Muscle layer of colon (tissue), 2 donors: ENCODE results near the gene SULT4A1.

Source experiments
- H3K27ac ChIP-seq: one replicate; pipeline ENCODE4 v1.7.0; 2013; ENCODE audit warnings: low read depth, mild to moderate bottlenecking, low read length, moderate library complexity
- H3K27me3 ChIP-seq, 2 donors: one replicate each; pipeline ENCODE4 v1.7.0; 2013; ENCODE audit warnings: low read length in 2 of 2, mild to moderate bottlenecking in 2 of 2; ENCODE audit not compliant: insufficient read depth in 2 of 2, control insufficient read depth in 1 of 2
- H3K36me3 ChIP-seq: one replicate; pipeline ENCODE4 v1.7.0; 2013; ENCODE audit warnings: mild to moderate bottlenecking, low read length; ENCODE audit not compliant: insufficient read depth
- H3K4me1 ChIP-seq: one replicate; pipeline ENCODE4 v1.7.0; 2013; ENCODE audit warnings: mild to moderate bottlenecking, low read length; ENCODE audit not compliant: insufficient read depth
- H3K4me3 ChIP-seq, 2 donors: one replicate each; pipeline ENCODE4 v1.7.0; 2013; ENCODE audit warnings: low read length in 2 of 2, low read depth in 1 of 2, mild to moderate bottlenecking in 1 of 2, moderate library complexity in 1 of 2
- H3K9ac ChIP-seq: one replicate; pipeline ENCODE4 v1.7.0; 2013; ENCODE audit warnings: low read length
- H3K9me3 ChIP-seq: one replicate; pipeline ENCODE4 v1.7.0; 2013; ENCODE audit warnings: mild to moderate bottlenecking, low read length
- donor health status: abdominal sarcoma.
- donor health status: Adenocarcinoma of cecum.

Gene SULT4A1

DNA sequence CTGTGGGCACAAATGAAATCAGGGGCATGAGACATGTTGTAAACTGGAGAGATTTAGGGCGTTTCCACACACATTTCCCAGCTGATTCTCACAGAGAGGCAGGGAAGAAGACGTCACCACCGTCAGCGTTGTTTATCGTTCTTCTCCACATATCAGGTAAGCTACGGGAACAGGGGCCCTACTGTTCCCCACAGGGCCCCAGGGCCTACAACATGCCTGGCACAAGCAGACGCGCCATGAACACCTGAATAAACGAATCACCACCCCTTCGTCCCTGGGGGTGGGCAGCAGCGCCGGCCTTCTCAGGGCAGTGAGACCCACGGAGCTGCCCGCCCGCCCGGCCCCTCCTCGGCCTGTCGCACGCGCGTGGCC lies 50.5 kb downstream of the SULT4A1 start:
- H3K4me1 ChIP-seq: peaks cover 13% of the 10 kb centered on the region
- H3K9ac ChIP-seq: no peak overlapping the region
- peak overlapping the region; percentile 79 for H3K27ac ChIP-seq
- H3K4me3 ChIP-seq: peak overlapping the region; percentile 57 to 89
- H3K9me3 ChIP-seq: no peaks in the 10 kb centered on the region
- no peaks in the 10 kb centered on the region for H3K36me3 ChIP-seq
- no peaks in the 10 kb centered on the region for H3K27me3 ChIP-seq

GRCh38 chr22:43802897-43803495 lies 59.3 kb downstream of the SULT4A1 start:
- H3K4me3 ChIP-seq: no peak overlapping the region
- H3K27ac ChIP-seq: no peak overlapping the region
- H3K9ac ChIP-seq: no peak overlapping the region
- no peaks in the 10 kb centered on the region for H3K9me3 ChIP-seq
- H3K4me1 ChIP-seq: no peaks in the 10 kb centered on the region
- H3K27me3 ChIP-seq: no peaks in the 10 kb centered on the region
- H3K36me3 ChIP-seq: no peaks in the 10 kb centered on the region

- H3K4me1 ChIP-seq: no peaks in the 10 kb centered on the region
- H3K27ac ChIP-seq: no peak overlapping the region
- no peaks in the 10 kb centered on the region for H3K9me3 ChIP-seq
- H3K4me3 ChIP-seq: no peak overlapping the region
- no peaks in the 10 kb centered on the region for H3K36me3 ChIP-seq
- no peaks in the 10 kb centered on the region for H3K27me3 ChIP-seq
- no peak overlapping the region for H3K9ac ChIP-seq
These were observed 61.3 kb downstream of the SULT4A1 start for GRCh38 chr22:43800970-43801369.

GRCh38 chr22:43798492-43798891 lies 63.8 kb downstream of the SULT4A1 start:
- H3K9me3 ChIP-seq: no peaks in the 10 kb centered on the region
- H3K4me1 ChIP-seq: no peaks in the 10 kb centered on the region
- no peak overlapping the region for H3K4me3 ChIP-seq
- no peaks in the 10 kb centered on the region for H3K27me3 ChIP-seq
- no peak overlapping the region for H3K27ac ChIP-seq
- H3K36me3 ChIP-seq: no peaks in the 10 kb centered on the region
- no peak overlapping the region for H3K9ac ChIP-seq

- Histone ChIP-seq H3K9me3 (no peaks in the 10 kb centered on the region), H3K4me1 (no peaks in the 10 kb centered on the region), H3K9ac (no peak overlapping the region), H3K27ac (no peak overlapping the region), H3K36me3 (no peaks in the 10 kb centered on the region), H3K4me3 (no peak overlapping the region), H3K27me3 (no peaks in the 10 kb centered on the region)
These were observed 65.7 kb downstream of the SULT4A1 start for GRCh38 chr22:43796567-43796966.

- H3K4me3 ChIP-seq: no peak overlapping the region
- H3K27me3 ChIP-seq: no peaks in the 10 kb centered on the region
- H3K9me3 ChIP-seq: no peaks in the 10 kb centered on the region
- no peak overlapping the region for H3K9ac ChIP-seq
- no peaks in the 10 kb centered on the region for H3K4me1 ChIP-seq
- H3K36me3 ChIP-seq: no peaks in the 10 kb centered on the region
- no peak overlapping the region for H3K27ac ChIP-seq
These were observed 67.0 kb downstream of the SULT4A1 start for GRCh38 chr22:43795320-43795719.

DNA sequence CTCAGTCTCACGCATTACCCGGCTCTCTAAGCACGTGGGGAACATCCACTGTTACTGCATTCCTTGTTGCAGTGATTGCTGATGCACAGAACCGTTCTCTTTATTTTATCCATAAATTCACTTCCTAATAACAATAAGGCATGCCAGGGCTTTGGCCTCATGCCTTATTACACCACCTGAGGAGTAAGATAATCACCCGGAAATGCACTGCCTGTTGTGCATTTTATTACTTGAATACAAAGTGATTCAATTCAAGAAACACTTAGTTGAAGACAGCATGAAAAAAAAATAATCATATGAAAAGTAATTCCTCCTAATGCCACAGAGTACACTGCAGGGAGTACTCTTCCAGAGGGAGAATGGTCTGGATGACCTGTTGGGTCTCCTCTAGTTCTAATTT lies 69.4 kb downstream of the SULT4A1 start:
- H3K9me3 ChIP-seq: no peaks in the 10 kb centered on the region

GRCh38 chr22:43789452-43789851 lies 72.9 kb downstream of the SULT4A1 start:
- H3K36me3 ChIP-seq: no peaks in the 10 kb centered on the region
- no peaks in the 10 kb centered on the region for H3K27me3 ChIP-seq
- H3K4me1 ChIP-seq: peaks cover 11% of the 10 kb centered on the region
- no peak overlapping the region for H3K4me3 ChIP-seq
- no peak overlapping the region for H3K9ac ChIP-seq
- H3K9me3 ChIP-seq: no peaks in the 10 kb centered on the region
- no peak overlapping the region for H3K27ac ChIP-seq

More for the DNA sequence above, 69.4 kb downstream of the SULT4A1 start:
- H3K4me3 ChIP-seq: no peak overlapping the region
- H3K27me3 ChIP-seq: no peaks in the 10 kb centered on the region
- peaks cover 11% of the 10 kb centered on the region for H3K4me1 ChIP-seq
- no peaks in the 10 kb centered on the region for H3K36me3 ChIP-seq
- H3K9ac ChIP-seq: no peak overlapping the region
- H3K27ac ChIP-seq: no peak overlapping the region

DNA sequence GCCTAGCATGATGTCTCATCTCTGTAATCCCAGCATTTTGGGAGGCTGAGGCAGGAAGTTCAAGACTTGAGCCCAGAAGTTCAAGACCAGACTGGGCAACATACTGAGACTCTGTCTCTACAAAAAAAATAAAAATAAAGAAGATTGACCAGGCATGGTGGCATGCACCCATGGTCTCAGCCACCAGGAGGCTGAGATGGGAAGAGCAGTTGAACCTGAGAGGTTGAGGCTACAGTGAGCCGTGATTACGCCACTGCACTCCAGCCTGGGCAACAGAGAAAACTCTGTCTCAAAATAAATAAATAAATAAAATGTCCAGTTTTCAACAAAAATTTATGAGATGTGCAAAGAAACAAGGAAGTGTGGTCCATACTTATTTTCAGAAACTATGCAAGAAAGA lies 78.5 kb downstream of the SULT4A1 start:
- H3K4me1 ChIP-seq: no peaks in the 10 kb centered on the region
- no peaks in the 10 kb centered on the region for H3K36me3 ChIP-seq
- H3K27me3 ChIP-seq: no peaks in the 10 kb centered on the region
- H3K4me3 ChIP-seq: no peak overlapping the region
- H3K9me3 ChIP-seq: no peaks in the 10 kb centered on the region
- H3K9ac ChIP-seq: no peak overlapping the region
- no peak overlapping the region for H3K27ac ChIP-seq

DNA sequence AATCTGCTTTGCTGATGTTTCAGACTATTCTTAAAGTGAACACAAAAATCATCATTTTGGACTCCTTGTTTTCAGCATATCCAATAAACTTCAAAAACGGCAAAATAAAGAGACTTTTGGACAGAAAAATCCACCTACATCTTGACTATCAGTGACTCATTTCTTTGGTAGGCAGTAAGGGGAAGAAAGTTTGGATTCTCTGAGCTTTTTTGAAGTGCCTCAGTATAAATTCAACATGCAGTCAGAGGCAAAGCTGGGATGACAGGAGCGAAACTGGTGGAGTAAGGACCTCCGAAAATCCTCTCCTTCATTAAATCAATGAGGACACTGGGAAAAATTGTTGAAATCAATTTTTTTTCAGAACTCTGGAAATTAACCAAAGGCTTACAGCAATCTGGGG lies 79.9 kb downstream of the SULT4A1 start:
- H3K9me3 ChIP-seq: no peaks in the 10 kb centered on the region
- H3K4me3 ChIP-seq: no peak overlapping the region
- H3K9ac ChIP-seq: no peak overlapping the region
- no peaks in the 10 kb centered on the region for H3K4me1 ChIP-seq
- no peaks in the 10 kb centered on the region for H3K27me3 ChIP-seq
- no peak overlapping the region for H3K27ac ChIP-seq
- H3K36me3 ChIP-seq: no peaks in the 10 kb centered on the region

DNA sequence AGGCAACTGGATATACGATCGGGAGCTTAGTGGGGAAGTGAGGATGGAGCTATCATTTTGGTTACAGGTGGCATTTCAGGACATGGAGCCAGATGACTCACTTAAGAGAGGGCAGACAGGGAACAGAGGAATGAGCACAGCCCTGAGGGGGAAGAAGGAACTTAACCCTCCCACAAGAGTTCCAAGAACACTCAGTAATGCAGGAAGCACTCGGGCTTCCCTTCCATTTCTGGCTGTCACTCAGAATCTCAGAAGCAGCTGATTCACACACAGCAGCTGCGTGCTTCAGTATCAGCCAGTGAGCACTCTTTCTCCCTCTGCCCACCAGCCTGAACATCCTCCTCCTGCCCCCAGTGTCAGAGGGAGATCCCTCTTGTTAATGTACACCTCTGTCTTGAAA lies 85.0 kb downstream of the SULT4A1 start:
- Histone ChIP-seq H3K36me3 (no peaks in the 10 kb centered on the region), H3K9me3 (no peaks in the 10 kb centered on the region), H3K27ac (no peak overlapping the region), H3K4me3 (no peak overlapping the region), H3K27me3 (no peaks in the 10 kb centered on the region), H3K9ac (no peak overlapping the region), H3K4me1 (no peaks in the 10 kb centered on the region)

GRCh38 chr22:43776081-43776670 lies 86.1 kb downstream of the SULT4A1 start:
- no peaks in the 10 kb centered on the region for H3K27me3 ChIP-seq
- H3K4me3 ChIP-seq: no peak overlapping the region
- no peak overlapping the region for H3K9ac ChIP-seq
- H3K36me3 ChIP-seq: no peaks in the 10 kb centered on the region
- no peak overlapping the region for H3K27ac ChIP-seq
- no peaks in the 10 kb centered on the region for H3K4me1 ChIP-seq
- H3K9me3 ChIP-seq: no peaks in the 10 kb centered on the region
